ENCODE results near the gene MMP15. TPM values are rescaled to one million over a fixed set of nuclear protein-coding genes. Genes with fewer than 3 reads are reported as not detected.
"Not testable (repeated sequence)": the region's sequence is repeated elsewhere in the genome, so short reads cannot be mapped to it uniquely, and the experiment has no call there.

The MMP15 gene
- total RNA-seq, 2 experiments from 2014 or later: 0.61 to 0.84 TPM

- CTCF ChIA-PET: interaction anchor here (0.6 to 1.4 kb wide), 2 partner anchors 88 to 92 kb away, joined by 3 read pairs; no protein-coding TSS in a partner anchor
- POLR2A ChIA-PET: no interaction called here
These were observed 30.8 kb upstream of the MMP15 start for GRCh38 chr16:57994778-57995177.

GRCh38 chr16:57995721-57996405 is 29.7 kb upstream of the MMP15 start:
- CTCF ChIA-PET: interaction anchor here (2.1 kb wide), 1 partner anchor 24 kb away, joined by 4 read pairs; no protein-coding TSS in a partner anchor
- POLR2A ChIA-PET: no interaction called here

GRCh38 chr16:57996406-57997175 is 29.0 kb upstream of the MMP15 start:
- ChIA-PET CTCF (interaction anchor here (2.1 kb wide), 1 partner anchor 25 kb away, joined by 4 read pairs; no protein-coding TSS in a partner anchor), POLR2A (no interaction called here)

- ChIA-PET POLR2A (no interaction called here), CTCF (interaction anchor here (2.1 kb wide), 1 partner anchor 25 kb away, joined by 4 read pairs; no protein-coding TSS in a partner anchor)
These were observed 28.4 kb upstream of the MMP15 start for GRCh38 chr16:57997176-57997527.

- CTCF ChIA-PET: interaction anchor here (0.7 kb wide), 2 partner anchors 52 to 100 kb away, joined by 3 read pairs; no protein-coding TSS in a partner anchor
- POLR2A ChIA-PET: interaction anchor here (1.1 kb wide), 1 partner anchor 13 kb away, joined by 3 read pairs; no protein-coding TSS in a partner anchor
These were observed 27.9 kb upstream of the MMP15 start for GRCh38 chr16:57997528-57998265.

GRCh38 chr16:57998486-57998885 is 27.1 kb upstream of the MMP15 start:
- ChIA-PET POLR2A (interaction anchor here (0.5 to 1.1 kb wide), 2 partner anchors 13 to 19 kb away, joined by 3 to 8 read pairs; no protein-coding TSS in a partner anchor), CTCF (interaction anchor here (0.7 to 1.4 kb wide), 5 partner anchors 51 to 294 kb away, joined by 3 read pairs; no protein-coding TSS in a partner anchor)

- POLR2A ChIA-PET: interaction anchor here (0.5 to 0.6 kb wide), 2 partner anchors 19 to 26 kb away, joined by 7 to 8 read pairs; no protein-coding TSS in a partner anchor
- CTCF ChIA-PET: interaction anchor here (0.7 to 1.5 kb wide), 4 partner anchors 96 to 295 kb away, joined by 3 to 4 read pairs (median 3); no protein-coding TSS in a partner anchor
These were observed 26.6 kb upstream of the MMP15 start for GRCh38 chr16:57998992-57999365.

- ChIA-PET POLR2A (interaction anchor here (0.6 to 1.0 kb wide), 2 partner anchors 24 to 25 kb away, joined by 3 to 7 read pairs; no protein-coding TSS in a partner anchor), CTCF (interaction anchor here (0.8 to 2.1 kb wide), 7 partner anchors 24 to 422 kb away, joined by 3 to 5 read pairs (median 3); no protein-coding TSS in a partner anchor)
These were observed 26.1 kb upstream of the MMP15 start for GRCh38 chr16:57999366-57999970.

- ChIA-PET CTCF (interaction anchor here (0.6 to 2.1 kb wide), 9 partner anchors 23 to 471 kb away, joined by 3 to 5 read pairs (median 4); no protein-coding TSS in a partner anchor), POLR2A (interaction anchor here (1.0 to 1.1 kb wide), 2 partner anchors 15 to 23 kb away, joined by 3 to 4 read pairs; no protein-coding TSS in a partner anchor)
These were observed 25.4 kb upstream of the MMP15 start, which contains the start of gene ZNF319 for GRCh38 chr16:57999971-58000705. Gene ZNF319, minus strand, starts transcription at chr16:58000672. Its CDS starts 2,407 bp downstream, at chr16:57998265.

- ChIA-PET CTCF (interaction anchor here (0.6 to 2.1 kb wide), 13 partner anchors 16 to 506 kb away, joined by 3 to 5 read pairs (median 4); partner anchors contain the start of gene CFAP20), POLR2A (interaction anchor here (0.9 to 1.1 kb wide), 2 partner anchors 9 to 16 kb away, joined by 3 to 4 read pairs; no protein-coding TSS in a partner anchor)
These were observed 24.6 kb upstream of the MMP15 start, which contains the start of gene USB1 for GRCh38 chr16:58000706-58001676. Gene USB1, plus strand, starts transcription at chr16:58001407. Its CDS starts 77 bp downstream, at chr16:58001484.

- CTCF ChIA-PET: interaction anchor here (0.9 to 1.3 kb wide), 4 partner anchors 128 to 352 kb away, joined by 3 to 5 read pairs (median 4); partner anchors contain the start of gene CFAP20
- POLR2A ChIA-PET: no interaction called here
These were observed 23.7 kb upstream of the MMP15 start for GRCh38 chr16:58001781-58002415.

GRCh38 chr16:58002416-58002800 is 23.1 kb upstream of the MMP15 start:
- ChIA-PET POLR2A (no interaction called here), CTCF (no interaction called here)

GRCh38 chr16:58002936-58003335 is 22.6 kb upstream of the MMP15 start:
- ChIA-PET POLR2A (no interaction called here), CTCF (no interaction called here)

- POLR2A ChIA-PET: not testable (repeated sequence)
- CTCF ChIA-PET: interaction anchor here (0.8 to 1.2 kb wide), 3 partner anchors 65 to 269 kb away, joined by 3 read pairs; partner anchors contain the start of gene KATNB1
These were observed 20.8 kb upstream of the MMP15 start for GRCh38 chr16:58004736-58005135.

- POLR2A ChIA-PET: interaction anchor here (0.7 kb wide), 1 partner anchor 9 kb away, joined by 3 read pairs; the partner anchor contains the start of gene USB1
These were observed 15.6 kb upstream of the MMP15 start for GRCh38 chr16:58009856-58010416.

More at GRCh38 chr16:58009856-58010416, 15.6 kb upstream of the MMP15 start:
- CTCF ChIA-PET: interaction anchor here (1.3 kb wide), 1 partner anchor 9 kb away, joined by 3 read pairs; no protein-coding TSS in a partner anchor
